CD14-positive monocyte (primary cell): ENCODE data around the gene HES2. TPM values are rescaled to one million over a fixed set of nuclear protein-coding genes. Genes with fewer than 3 reads are reported as not detected.
A peak's percentile ranks its signal among the peaks of the same experiment; 100 is the strongest.

Experiments used
- DNase-seq, 3 donors: peaks; one replicate each; pipeline ENCODE4 v3.0.0-alpha.2; 2011 to 2022
- H2AFZ ChIP-seq: 2 replicates; pipeline ENCODE4 v1.6.0; 2012; ENCODE audit warnings: mild to moderate bottlenecking, low read depth, low read length, inconsistent platforms; ENCODE audit not compliant: insufficient read depth, poor library complexity, severe bottlenecking
- H3K27ac ChIP-seq, 2 donors: 1 replicate in 1 of 2; 2 replicates in 1 of 2; pipeline ENCODE4 v1.5.1; 2012 to 2013; ENCODE audit warnings: low read length in 2 of 2, control low read depth in 1 of 2, inconsistent platforms in 1 of 2, low read depth in 1 of 2, mild to moderate bottlenecking in 1 of 2
- H3K27me3 ChIP-seq, 2 donors: one replicate each; pipeline versions ENCODE4 v1.6.0 to v1.6.1; 2011 to 2013; ENCODE audit warnings: low read length in 2 of 2; ENCODE audit not compliant: control insufficient read depth in 2 of 2, insufficient read depth in 2 of 2
- H3K36me3 ChIP-seq, 2 donors: replicated peaks in 1 of 2; 1 replicate in 1 of 2; 2 replicates in 1 of 2; pipeline versions ENCODE4 v1.5.1 to v1.6.1; 2012 to 2013; ENCODE audit warnings: low read length in 2 of 2, control low read depth in 1 of 2, inconsistent platforms in 1 of 2, mild to moderate bottlenecking in 1 of 2; ENCODE audit not compliant: insufficient read depth in 2 of 2, control insufficient read depth in 1 of 2
- H3K4me1 ChIP-seq, 2 donors: 1 replicate in 1 of 2; 2 replicates in 1 of 2; pipeline versions ENCODE4 v1.5.1 to v1.6.1; 2012 to 2013; ENCODE audit warnings: low read length in 2 of 2, control low read depth in 1 of 2, inconsistent platforms in 1 of 2, mild to moderate bottlenecking in 1 of 2, moderate library complexity in 1 of 2; ENCODE audit not compliant: insufficient read depth in 2 of 2, control insufficient read depth in 1 of 2
- H3K4me2 ChIP-seq: replicated peaks from 2 replicates; pipeline ENCODE3; 2012; ENCODE audit warnings: low read length, moderate library complexity, mild to moderate bottlenecking; ENCODE audit not compliant: poor library complexity, severe bottlenecking; ENCODE audit errors: extremely low read depth
- H3K4me3 ChIP-seq, 3 experiments: fragments of 200-600 bp in 1 of 3; sonication (generic) in 1 of 3; replicated peaks in 1 of 3; 1 replicate in 2 of 3; 2 replicates in 1 of 3; pipeline ENCODE4 v1.5.1; 2011 to 2013; ENCODE audit warnings: low read length in 3 of 3, mild to moderate bottlenecking in 3 of 3, control low read depth in 2 of 3, low read depth in 2 of 3, inconsistent platforms in 1 of 3, moderate library complexity in 1 of 3
- H3K79me2 ChIP-seq: 2 replicates; pipeline ENCODE4 v1.6.0; 2012; ENCODE audit warnings: mild to moderate bottlenecking, control low read depth, inconsistent platforms, low read length, moderate library complexity; ENCODE audit not compliant: insufficient read depth
- H3K9ac ChIP-seq: 2 replicates; pipeline ENCODE4 v1.6.0; 2017; ENCODE audit warnings: low read length, mild to moderate bottlenecking; ENCODE audit not compliant: insufficient read depth, poor library complexity, severe bottlenecking
- H3K9me3 ChIP-seq, 2 donors: replicated peaks in 1 of 2; 1 replicate in 1 of 2; 2 replicates in 1 of 2; pipeline versions ENCODE4 v1.5.1 to v1.6.1; 2012 to 2013; ENCODE audit warnings: low read length in 2 of 2, control low read depth in 1 of 2; ENCODE audit not compliant: control insufficient read depth in 1 of 2, insufficient read depth in 1 of 2
- H4K20me1 ChIP-seq: 2 replicates; pipeline ENCODE4 v1.6.0; 2012; ENCODE audit warnings: mild to moderate bottlenecking, low read length, control low read depth, moderate library complexity; ENCODE audit not compliant: insufficient read depth
- H3K27ac Mint-ChIP-seq, 7 donors: one replicate each; pipeline ENCODE4 v1.8.0; 2020; ENCODE audit warnings: mild to moderate bottlenecking in 7 of 7, mixed read lengths in 7 of 7, moderate library complexity in 6 of 7, inconsistent platforms in 2 of 7
- H3K27me3 Mint-ChIP-seq, 3 donors: one replicate each; pipeline ENCODE4 v1.8.0; 2021 to 2022; ENCODE audit warnings: low read depth in 3 of 3, mild to moderate bottlenecking in 3 of 3, mixed read lengths in 3 of 3, moderate library complexity in 3 of 3, inconsistent platforms in 1 of 3
- H3K36me3 Mint-ChIP-seq, 2 donors: one replicate each; pipeline ENCODE4 v1.8.0; 2020; ENCODE audit warnings: mixed read lengths in 2 of 2, inconsistent platforms in 1 of 2, mild to moderate bottlenecking in 1 of 2
- H3K4me1 Mint-ChIP-seq: one replicate; pipeline ENCODE4 v1.8.0; 2020; ENCODE audit warnings: mild to moderate bottlenecking, mixed read lengths
- H3K4me3 Mint-ChIP-seq, 2 donors: one replicate each; pipeline ENCODE4 v1.8.0; 2020; ENCODE audit warnings: mild to moderate bottlenecking in 2 of 2, mixed read lengths in 2 of 2, moderate library complexity in 1 of 2
- H3K9me3 Mint-ChIP-seq, 7 donors: one replicate each; pipeline ENCODE4 v1.8.0; 2020 to 2022; ENCODE audit warnings: mixed read lengths in 7 of 7, mild to moderate bottlenecking in 6 of 7, moderate library complexity in 6 of 7, inconsistent platforms in 2 of 7
- CTCF ChIP-seq: fragments of 200-600 bp; IDR thresholded peaks from one replicate; pipeline ENCODE4 v1.8.0; 2022; ENCODE audit warnings: antibody characterized with exemption, mild to moderate bottlenecking
- WGBS: methylation state at CpG from one replicate; pipeline ENCODE4 v1.1.5; 2013; ENCODE audit warnings: missing lambda C conversion rate; ENCODE audit not compliant: insufficient coverage; 5-methylcytosine and 5-hydroxymethylcytosine counted together
- intact Hi-C, 2 donors: fragments of 100-400 bp; cut with micrococcal nuclease; formaldehyde crosslinking; loops; one replicate each; pipeline versions ENCODE4 v1.15.0 to v1.15.1; 2023
- polyA plus RNA-seq, 3 donors: library from polyadenylated mRNA; depleted of rRNA in 1 of 3; unstranded in 2 of 3; stranded (reverse) in 1 of 3; fragments of 300-500 nt in 2 of 3; fragments of >200 nt in 1 of 3; fragmentation: Illumina TruSeq in 2 of 3; gene quantifications; 1 replicate in 2 of 3; 2 replicates in 1 of 3; pipeline ENCODE4 v1.2.3, GENCODE V29; 2012 to 2021

The HES2 gene
- polyA plus RNA-seq, 3 donors = not detected

DNA sequence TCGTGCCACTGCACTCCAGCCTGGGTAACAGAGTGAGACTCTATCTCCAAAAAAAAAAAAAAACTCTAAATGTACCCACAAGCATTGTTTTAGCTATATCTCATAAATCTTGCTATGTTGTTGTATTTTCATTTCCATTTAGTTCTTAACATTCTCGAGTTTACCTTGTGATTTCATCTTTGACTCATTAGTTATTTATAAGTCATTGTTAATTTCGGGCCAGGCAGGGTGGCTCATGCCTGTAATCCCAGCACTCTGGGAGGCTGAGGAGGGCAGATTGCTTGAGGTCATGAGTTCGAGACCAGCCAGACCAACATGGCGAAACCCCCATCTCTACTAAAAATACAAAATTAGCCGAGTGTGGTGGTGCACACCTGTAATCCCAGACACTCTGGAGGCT, 11.7 kb downstream of the HES2 start:
- no peaks in the 10 kb centered on the region for H3K79me2 ChIP-seq
- no peak overlapping the region for H2AFZ ChIP-seq
- H3K4me1 ChIP-seq = no peaks in the 10 kb centered on the region
- H3K27ac ChIP-seq = no peak overlapping the region
- Mint-ChIP-seq H3K4me3 (no peak overlapping the region), H3K9me3 (no peaks in the 10 kb centered on the region), H3K27ac (no peak overlapping the region), H3K27me3 (peaks cover 24 to 49% (median 26%) of the 10 kb centered on the region in 3 donors), H3K4me1 (no peaks in the 10 kb centered on the region), H3K36me3 (no peaks in the 10 kb centered on the region)
- DNase-seq = no peak
- H4K20me1 ChIP-seq = no peaks in the 10 kb centered on the region
- H3K4me2 ChIP-seq = no peak overlapping the region
- no peak for TF ChIP-seq CTCF
- no peaks in the 10 kb centered on the region for H3K9me3 ChIP-seq
- intact Hi-C loops = loop anchor here in 1 of 2 donors (5.0 kb wide), 1 partner anchor 51 kb away; no protein-coding TSS in a partner anchor
- no peaks in the 10 kb centered on the region for H3K27me3 ChIP-seq
- 83% methylated on average over 1 of the region's 6 CpGs for WGBS
- no peaks in the 10 kb centered on the region for H3K36me3 ChIP-seq
- H3K4me3 ChIP-seq = no peak overlapping the region
- H3K9ac ChIP-seq = no peak overlapping the region

DNA sequence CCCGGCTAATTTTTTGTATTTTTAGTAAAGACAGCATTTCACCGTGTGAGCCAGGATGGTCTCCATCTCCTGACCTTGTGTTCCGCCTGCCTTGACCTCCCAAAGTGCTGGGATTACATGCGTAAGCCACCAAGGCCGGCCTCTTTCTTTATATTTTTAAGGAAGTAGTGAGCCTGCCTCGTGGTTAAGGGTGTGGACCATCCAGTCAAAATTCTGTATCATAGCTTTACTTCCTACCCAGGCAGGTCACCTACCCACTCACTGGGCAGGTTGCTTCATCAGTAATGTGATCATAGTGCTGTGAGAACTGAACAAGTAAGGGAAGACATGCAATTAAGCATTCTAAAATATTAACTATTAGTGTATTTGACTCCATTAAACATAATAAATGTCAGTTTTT, 18.0 kb downstream of the HES2 start:
- H3K4me3 ChIP-seq = no peak overlapping the region
- Mint-ChIP-seq H3K4me3 (no peak overlapping the region), H3K36me3 (no peaks in the 10 kb centered on the region), H3K4me1 (peaks cover 11% of the 10 kb centered on the region), H3K27ac (peak overlapping the region in 5 of 7 donors; percentile 57 to 84 (median 71)), H3K27me3 (peaks cover 16 to 25% (median 23%) of the 10 kb centered on the region in 3 donors), H3K9me3 (peaks cover 0 to 4% (median 0%) of the 10 kb centered on the region in 7 donors)
- H3K27ac ChIP-seq = peak overlapping the region in 1 of 2 donors; percentile 31
- H3K36me3 ChIP-seq = no peaks in the 10 kb centered on the region
- no peak overlapping the region for H3K4me2 ChIP-seq
- 90% methylated on average over 2 of the region's 6 CpGs for WGBS
- no peaks in the 10 kb centered on the region for H3K9me3 ChIP-seq
- intact Hi-C loops = loop anchor here in 1 of 2 donors (1.0 kb wide), 1 partner anchor 8 kb away; the partner anchor contains the start of gene ACOT7
- H2AFZ ChIP-seq = no peak overlapping the region
- DNase-seq = peak; percentile 82 to 86 (median 83)
- H3K27me3 ChIP-seq = no peaks in the 10 kb centered on the region
- no peaks in the 10 kb centered on the region for H4K20me1 ChIP-seq
- no peaks in the 10 kb centered on the region for H3K79me2 ChIP-seq
- H3K4me1 ChIP-seq = peaks cover 4 to 11% of the 10 kb centered on the region in 2 donors
- no peak overlapping the region for H3K9ac ChIP-seq
- no peak for TF ChIP-seq CTCF
